ENCODE measurements around the gene BCL2L2.

BCL2L2 gene

DNA sequence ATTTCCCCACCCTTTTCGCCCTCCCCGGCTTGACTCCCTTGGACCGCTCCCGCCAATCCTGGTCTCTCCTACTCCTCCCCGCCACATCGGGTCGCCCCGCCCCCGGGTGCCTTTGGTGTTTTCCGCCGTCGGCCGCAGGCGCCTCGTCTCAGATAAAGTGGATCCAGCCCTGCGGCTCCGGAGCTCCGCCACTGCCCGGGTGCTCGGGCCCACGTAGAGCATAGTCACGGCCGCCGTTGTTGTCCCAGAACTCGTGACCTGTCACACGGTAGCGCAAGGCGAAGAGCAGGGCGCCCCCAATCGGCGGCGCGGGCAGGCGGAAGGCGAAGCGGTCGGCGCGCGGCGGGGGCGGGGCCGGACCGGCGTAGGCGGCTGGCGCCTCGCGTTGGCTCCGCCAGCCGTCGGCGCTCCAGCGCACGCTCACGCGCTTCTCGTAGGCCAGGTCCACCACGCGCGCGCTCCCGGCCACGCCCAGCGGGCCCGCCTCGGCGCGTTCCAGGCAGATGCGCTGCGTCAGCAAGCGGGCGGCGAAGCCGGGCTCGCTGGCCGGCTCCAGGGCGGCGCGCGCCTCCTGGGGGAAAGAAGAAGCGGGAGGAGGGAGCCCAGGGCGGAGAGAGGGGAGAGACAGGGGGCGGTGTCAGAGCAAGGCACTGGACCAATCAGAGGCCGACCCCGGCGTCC, 5.2 kb upstream of the BCL2L2 start:
- Histone ChIP-seq H3K9ac (ENCODE audit: low read length) (no peak overlapping the region), H3K9me3 (ENCODE audit: low read length) (no peaks in the 10 kb centered on the region), H3K27me3 (ENCODE audit: control insufficient read depth in 1 of 2, insufficient read depth in 2 of 2, low read length in 2 of 2) (no peaks in the 10 kb centered on the region), H3K4me3 (ENCODE audit: low read depth in 1 of 2, low read length in 2 of 2) (peak overlapping the region; percentile 70 to 82), H3K36me3 (ENCODE audit: insufficient read depth, low read length) (peaks cover 15% of the 10 kb centered on the region), H3K27ac (ENCODE audit: low read depth, low read length) (peak overlapping the region; percentile 91), H3K4me1 (ENCODE audit: insufficient read depth, low read length) (peaks cover 21% of the 10 kb centered on the region)

GRCh38 chr14:23301969-23302289, 4.7 kb upstream of the BCL2L2 start:
- Histone ChIP-seq H3K9ac (ENCODE audit: low read length) (peak overlapping the region; percentile 64), H3K4me1 (ENCODE audit: insufficient read depth, low read length) (peaks cover 21% of the 10 kb centered on the region), H3K27me3 (ENCODE audit: control insufficient read depth in 1 of 2, insufficient read depth in 2 of 2, low read length in 2 of 2) (no peaks in the 10 kb centered on the region), H3K36me3 (ENCODE audit: insufficient read depth, low read length) (peaks cover 11% of the 10 kb centered on the region), H3K4me3 (ENCODE audit: low read depth in 1 of 2, low read length in 2 of 2) (peak overlapping the region; percentile 70 to 82), H3K9me3 (ENCODE audit: low read length) (no peaks in the 10 kb centered on the region), H3K27ac (ENCODE audit: low read depth, low read length) (peak overlapping the region; percentile 91)

DNA sequence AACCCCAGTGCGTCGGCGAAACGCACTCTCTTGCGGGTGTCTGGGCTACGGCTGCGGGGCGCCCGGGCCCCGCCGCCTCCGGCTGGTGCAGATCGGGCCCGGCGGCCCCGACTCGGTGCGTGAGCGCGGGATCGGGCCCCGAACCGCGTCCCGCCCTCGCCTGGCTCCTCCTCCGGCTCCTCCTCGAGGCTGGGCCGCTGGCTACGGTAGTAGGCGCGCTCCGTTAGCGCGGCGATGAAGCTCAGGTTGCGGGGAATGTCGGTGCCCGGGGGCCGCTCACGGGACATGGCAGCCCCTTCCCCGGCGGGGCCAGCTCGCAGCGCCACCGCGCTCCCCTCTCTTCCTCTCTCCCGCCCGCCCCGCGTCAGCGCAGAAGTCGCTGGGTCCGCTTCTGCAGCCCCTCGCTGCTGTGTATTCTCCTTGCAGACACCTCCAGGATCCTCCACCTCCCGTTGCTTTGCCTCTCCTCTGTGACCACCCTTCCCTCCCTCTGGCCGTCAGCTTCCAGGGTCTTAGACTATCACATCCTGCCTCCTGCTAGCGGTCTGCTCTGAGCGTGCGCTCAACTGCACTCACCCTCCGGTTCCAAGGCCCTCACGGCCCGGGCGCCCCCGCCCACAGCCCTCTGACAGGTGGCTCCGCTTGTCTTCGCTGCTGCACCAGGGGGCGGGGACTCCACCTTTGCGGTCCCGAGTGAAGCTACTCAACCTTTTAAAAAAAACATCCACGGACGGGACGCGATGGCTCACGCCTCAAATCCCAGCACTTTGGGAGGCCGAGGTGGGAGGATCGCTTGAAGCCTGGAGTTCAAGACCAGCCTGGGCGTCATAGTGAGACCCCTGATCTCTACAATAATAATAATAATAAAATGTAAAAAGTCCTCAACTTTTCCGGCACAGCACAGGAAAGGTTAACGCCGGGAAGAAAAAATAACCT, 4.1 kb upstream of the BCL2L2 start, which contains the start of gene PPP1R3E:
Gene PPP1R3E, minus strand, starts transcription at position 570 of the 936 bp plus-strand sequence. Its CDS starts 283 bp downstream, at position 287.
- H3K4me1 ChIP-seq (ENCODE audit: insufficient read depth, low read length) = peaks cover 27% of the 10 kb centered on the region
- peak within 1 kb of the TSS; percentile 91 for H3K27ac ChIP-seq (ENCODE audit: low read depth, low read length)

DNA sequence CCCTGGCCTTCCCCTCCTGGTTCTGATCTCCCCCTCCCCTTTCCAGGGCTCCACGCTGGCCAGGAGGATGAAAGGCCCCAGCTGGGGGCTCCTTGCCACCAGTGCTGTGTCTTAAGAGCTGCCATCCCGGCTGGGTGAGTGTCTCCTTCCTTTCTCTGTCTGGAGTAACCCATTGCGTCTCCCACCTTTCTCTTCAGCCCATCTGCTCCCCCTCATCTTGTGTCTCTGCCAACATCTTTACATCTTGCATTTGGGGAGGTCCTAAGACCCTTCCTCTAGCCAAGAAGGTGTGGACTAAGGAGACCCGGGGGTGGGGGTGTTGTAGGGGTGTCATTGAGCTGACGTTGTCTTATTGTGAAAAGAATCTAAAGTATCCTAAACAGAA, 505 bp downstream of the BCL2L2 start:
- peaks cover 35% of the 10 kb centered on the region for H3K4me1 ChIP-seq (ENCODE audit: insufficient read depth, low read length)
- H3K36me3 ChIP-seq (ENCODE audit: insufficient read depth, low read length) = peaks cover 37% of the 10 kb centered on the region
- H3K9me3 ChIP-seq (ENCODE audit: low read length) = no peaks in the 10 kb centered on the region
- H3K4me3 ChIP-seq (ENCODE audit: low read depth in 1 of 2, low read length in 2 of 2) = peak overlapping the region; percentile 90 to 95
- H3K27me3 ChIP-seq (ENCODE audit: control insufficient read depth in 1 of 2, insufficient read depth in 2 of 2, low read length in 2 of 2) = no peaks in the 10 kb centered on the region
- peak overlapping the region; percentile 87 for H3K9ac ChIP-seq (ENCODE audit: low read length)
- H3K27ac ChIP-seq (ENCODE audit: low read depth, low read length) = peak overlapping the region; percentile 92

More for the DNA sequence above, 4.1 kb upstream of the BCL2L2 start, which contains the start of gene PPP1R3E:
- H3K9ac ChIP-seq (ENCODE audit: low read length) = peak within 1 kb of the TSS; percentile 64
- no peaks in the 10 kb centered on the region for H3K27me3 ChIP-seq (ENCODE audit: control insufficient read depth in 1 of 2, insufficient read depth in 2 of 2, low read length in 2 of 2)
- H3K9me3 ChIP-seq (ENCODE audit: low read length) = no peaks in the 10 kb centered on the region
- H3K4me3 ChIP-seq (ENCODE audit: low read depth in 1 of 2, low read length in 2 of 2) = peak within 1 kb of the TSS; percentile 70 to 82
- peaks cover 4% of the 10 kb centered on the region for H3K36me3 ChIP-seq (ENCODE audit: insufficient read depth, low read length)

GRCh38 chr14:23307687-23308644, 1.3 kb downstream of the BCL2L2 start:
- H3K27ac ChIP-seq (ENCODE audit: low read depth, low read length) = peak overlapping the region; percentile 92
- H3K27me3 ChIP-seq (ENCODE audit: control insufficient read depth in 1 of 2, insufficient read depth in 2 of 2, low read length in 2 of 2) = no peaks in the 10 kb centered on the region
- peak overlapping the region; percentile 87 for H3K9ac ChIP-seq (ENCODE audit: low read length)
- H3K9me3 ChIP-seq (ENCODE audit: low read length) = no peaks in the 10 kb centered on the region
- H3K4me1 ChIP-seq (ENCODE audit: insufficient read depth, low read length) = peaks cover 35% of the 10 kb centered on the region
- peaks cover 37% of the 10 kb centered on the region for H3K36me3 ChIP-seq (ENCODE audit: insufficient read depth, low read length)
- H3K4me3 ChIP-seq (ENCODE audit: low read depth in 1 of 2, low read length in 2 of 2) = peak overlapping the region; percentile 90 to 95

DNA sequence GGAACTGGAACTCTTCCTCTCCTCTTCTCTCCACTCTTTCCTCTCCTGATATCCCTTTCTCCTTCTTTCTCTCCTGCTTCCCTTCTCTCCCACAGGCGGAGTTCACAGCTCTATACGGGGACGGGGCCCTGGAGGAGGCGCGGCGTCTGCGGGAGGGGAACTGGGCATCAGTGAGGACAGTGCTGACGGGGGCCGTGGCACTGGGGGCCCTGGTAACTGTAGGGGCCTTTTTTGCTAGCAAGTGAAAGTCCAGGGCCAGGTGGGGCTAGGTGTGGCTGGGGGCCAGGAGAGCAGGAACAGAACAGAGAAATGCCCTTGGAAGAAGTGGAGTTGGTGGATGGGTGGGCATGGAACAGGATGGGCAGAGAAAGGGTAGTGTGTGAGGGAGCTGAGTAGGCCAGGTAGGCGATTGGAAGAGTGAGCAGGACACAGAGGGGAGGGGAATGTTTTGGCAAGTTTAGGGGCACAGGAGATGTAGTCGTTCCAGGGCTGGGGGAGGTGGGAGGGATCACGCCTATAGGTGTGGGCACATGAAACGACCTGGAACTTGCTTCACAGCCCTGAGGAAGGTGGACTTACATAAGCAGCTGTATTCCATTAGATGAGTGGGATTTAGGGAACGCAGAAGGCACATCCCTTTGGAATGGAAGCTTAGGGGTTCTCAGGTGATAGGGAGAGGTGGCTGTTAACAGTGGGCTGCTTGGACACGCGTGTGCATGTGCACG, 2.2 kb downstream of the BCL2L2 start:
- no peak overlapping the region for H3K27ac ChIP-seq (ENCODE audit: low read depth, low read length)
- H3K9me3 ChIP-seq (ENCODE audit: low read length) = no peaks in the 10 kb centered on the region
- no peak overlapping the region for H3K9ac ChIP-seq (ENCODE audit: low read length)
- H3K4me1 ChIP-seq (ENCODE audit: insufficient read depth, low read length) = peaks cover 35% of the 10 kb centered on the region
- H3K4me3 ChIP-seq (ENCODE audit: low read depth in 1 of 2, low read length in 2 of 2) = peak overlapping the region in 1 of 2 donors; percentile 12
- no peaks in the 10 kb centered on the region for H3K27me3 ChIP-seq (ENCODE audit: control insufficient read depth in 1 of 2, insufficient read depth in 2 of 2, low read length in 2 of 2)
- peaks cover 37% of the 10 kb centered on the region for H3K36me3 ChIP-seq (ENCODE audit: insufficient read depth, low read length)

- Histone ChIP-seq H3K36me3 (ENCODE audit: insufficient read depth, low read length) (peaks cover 37% of the 10 kb centered on the region), H3K27ac (ENCODE audit: low read depth, low read length) (no peak overlapping the region), H3K27me3 (ENCODE audit: control insufficient read depth in 1 of 2, insufficient read depth in 2 of 2, low read length in 2 of 2) (no peaks in the 10 kb centered on the region), H3K9ac (ENCODE audit: low read length) (no peak overlapping the region), H3K4me3 (ENCODE audit: low read depth in 1 of 2, low read length in 2 of 2) (no peak overlapping the region), H3K4me1 (ENCODE audit: insufficient read depth, low read length) (peaks cover 34% of the 10 kb centered on the region), H3K9me3 (ENCODE audit: low read length) (no peaks in the 10 kb centered on the region)
Measured at GRCh38 chr14:23310546-23310945, 3.9 kb downstream of the BCL2L2 start.

- H3K9me3 ChIP-seq (ENCODE audit: low read length) = no peaks in the 10 kb centered on the region
- H3K27ac ChIP-seq (ENCODE audit: low read depth, low read length) = no peak overlapping the region
- no peaks in the 10 kb centered on the region for H3K27me3 ChIP-seq (ENCODE audit: control insufficient read depth in 1 of 2, insufficient read depth in 2 of 2, low read length in 2 of 2)
- no peak overlapping the region for H3K9ac ChIP-seq (ENCODE audit: low read length)
- no peak overlapping the region for H3K4me3 ChIP-seq (ENCODE audit: low read depth in 1 of 2, low read length in 2 of 2)
- H3K4me1 ChIP-seq (ENCODE audit: insufficient read depth, low read length) = peaks cover 6% of the 10 kb centered on the region
- H3K36me3 ChIP-seq (ENCODE audit: insufficient read depth, low read length) = peaks cover 11% of the 10 kb centered on the region
Measured at GRCh38 chr14:23316300-23316699, 9.7 kb downstream of the BCL2L2 start.

GRCh38 chr14:23319746-23320583, 13.3 kb downstream of the BCL2L2 start:
- no peaks in the 10 kb centered on the region for H3K9me3 ChIP-seq (ENCODE audit: low read length)
- peak overlapping the region; percentile 94 for H3K27ac ChIP-seq (ENCODE audit: low read depth, low read length)
- peaks cover 18% of the 10 kb centered on the region for H3K4me1 ChIP-seq (ENCODE audit: insufficient read depth, low read length)
- H3K4me3 ChIP-seq (ENCODE audit: low read depth in 1 of 2, low read length in 2 of 2) = peak overlapping the region; percentile 29 to 57
- H3K9ac ChIP-seq (ENCODE audit: low read length) = peak overlapping the region; percentile 18
- H3K36me3 ChIP-seq (ENCODE audit: insufficient read depth, low read length) = peaks cover 33% of the 10 kb centered on the region
- H3K27me3 ChIP-seq (ENCODE audit: control insufficient read depth in 1 of 2, insufficient read depth in 2 of 2, low read length in 2 of 2) = no peaks in the 10 kb centered on the region
